ENCODE measurements around the gene PARVG.
"Not testable (repeated sequence)": the region's sequence is repeated elsewhere in the genome, so short reads cannot be mapped to it uniquely, and the experiment has no call there.

DNA sequence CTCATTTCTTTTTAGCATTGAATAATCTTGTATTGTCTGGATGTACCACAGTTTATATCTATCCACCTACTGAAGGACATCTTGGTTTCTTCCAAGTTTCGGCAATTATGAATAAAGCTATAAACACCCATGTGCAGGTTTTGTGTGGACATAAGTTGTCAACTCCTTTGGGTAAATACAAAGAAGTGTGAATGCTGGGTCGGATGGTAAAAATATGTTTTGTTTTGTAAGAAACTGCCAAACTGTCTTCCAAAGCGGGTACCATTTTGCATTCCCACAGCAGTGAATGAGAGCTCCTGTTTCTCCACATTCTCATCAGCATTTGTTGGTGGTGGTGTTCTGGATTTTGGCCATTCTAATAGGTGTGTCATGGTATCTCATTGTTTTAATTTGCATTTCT, 60.4 kb downstream of the PARVG start:
- TF ChIP-seq, protein P1, sequence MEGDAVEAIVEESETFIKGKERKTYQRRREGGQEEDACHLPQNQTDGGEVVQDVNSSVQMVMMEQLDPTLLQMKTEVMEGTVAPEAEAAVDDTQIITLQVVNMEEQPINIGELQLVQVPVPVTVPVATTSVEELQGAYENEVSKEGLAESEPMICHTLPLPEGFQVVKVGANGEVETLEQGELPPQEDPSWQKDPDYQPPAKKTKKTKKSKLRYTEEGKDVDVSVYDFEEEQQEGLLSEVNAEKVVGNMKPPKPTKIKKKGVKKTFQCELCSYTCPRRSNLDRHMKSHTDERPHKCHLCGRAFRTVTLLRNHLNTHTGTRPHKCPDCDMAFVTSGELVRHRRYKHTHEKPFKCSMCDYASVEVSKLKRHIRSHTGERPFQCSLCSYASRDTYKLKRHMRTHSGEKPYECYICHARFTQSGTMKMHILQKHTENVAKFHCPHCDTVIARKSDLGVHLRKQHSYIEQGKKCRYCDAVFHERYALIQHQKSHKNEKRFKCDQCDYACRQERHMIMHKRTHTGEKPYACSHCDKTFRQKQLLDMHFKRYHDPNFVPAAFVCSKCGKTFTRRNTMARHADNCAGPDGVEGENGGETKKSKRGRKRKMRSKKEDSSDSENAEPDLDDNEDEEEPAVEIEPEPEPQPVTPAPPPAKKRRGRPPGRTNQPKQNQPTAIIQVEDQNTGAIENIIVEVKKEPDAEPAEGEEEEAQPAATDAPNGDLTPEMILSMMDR (IDR thresholded peaks at IDR 0.05): not testable (repeated sequence)
- TF ChIP-seq POLR2A (IDR thresholded peaks at IDR 0.05): not testable (repeated sequence)

Measured in uterus (tissue), 2 donors.